Neural progenitor cell (in vitro differentiated cells): Measurements from ENCODE around the gene GM2A.

Experiments
- EZH2phosphoT487 ChIP-seq: fragments of 200-600 bp; sonication (generic); IDR thresholded peaks from 2 replicates; pipeline ENCODE4 v1.6.1; 2017; ENCODE audit warnings: antibody characterized with exemption
- TF ChIP-seq, protein P1 (sequence below): fragments of 200-600 bp; sonication (generic); IDR thresholded peaks from 2 replicates; pipeline ENCODE4 v1.5.1; 2017; ENCODE audit warnings: antibody characterized with exemption, mild to moderate bottlenecking

DNA sequence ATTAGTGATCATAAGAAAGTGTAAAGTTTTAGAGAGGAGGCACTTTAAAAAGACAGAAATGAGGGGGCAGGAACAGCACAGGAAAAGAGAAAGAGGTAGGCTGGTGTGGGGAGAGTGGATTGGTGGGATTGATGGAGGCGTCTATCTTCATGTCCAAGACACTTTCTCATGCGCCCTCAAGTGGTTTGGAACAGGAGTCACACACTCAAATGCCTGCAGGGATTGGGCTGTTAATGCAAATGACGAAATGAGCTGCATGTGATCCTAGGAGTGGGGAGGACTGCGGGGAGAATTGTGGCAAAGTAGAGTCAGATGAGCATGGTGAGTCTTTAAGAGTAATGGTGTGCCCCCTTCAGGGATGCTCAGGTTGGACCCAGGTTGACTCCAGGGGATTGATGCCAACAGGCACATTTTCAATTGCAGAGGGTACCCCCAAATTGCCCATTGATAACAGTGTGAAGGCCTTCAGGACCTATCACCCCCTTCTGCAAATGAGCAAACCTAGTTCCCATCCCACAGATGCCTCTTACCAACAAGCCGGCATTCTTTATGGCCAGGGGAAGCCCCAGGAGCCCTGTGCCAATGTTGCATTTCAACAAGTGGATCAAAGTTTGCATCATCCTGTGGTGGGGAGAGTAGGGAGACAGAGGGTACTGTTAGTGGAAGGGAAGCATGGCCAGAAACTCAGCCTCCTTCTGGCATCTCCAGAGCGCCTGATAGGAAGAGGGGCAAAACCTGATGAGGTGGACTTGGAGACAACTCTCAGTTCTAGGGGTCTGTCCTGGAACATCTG, 45.3 kb downstream of the GM2A start:
- TF ChIP-seq, protein P1, sequence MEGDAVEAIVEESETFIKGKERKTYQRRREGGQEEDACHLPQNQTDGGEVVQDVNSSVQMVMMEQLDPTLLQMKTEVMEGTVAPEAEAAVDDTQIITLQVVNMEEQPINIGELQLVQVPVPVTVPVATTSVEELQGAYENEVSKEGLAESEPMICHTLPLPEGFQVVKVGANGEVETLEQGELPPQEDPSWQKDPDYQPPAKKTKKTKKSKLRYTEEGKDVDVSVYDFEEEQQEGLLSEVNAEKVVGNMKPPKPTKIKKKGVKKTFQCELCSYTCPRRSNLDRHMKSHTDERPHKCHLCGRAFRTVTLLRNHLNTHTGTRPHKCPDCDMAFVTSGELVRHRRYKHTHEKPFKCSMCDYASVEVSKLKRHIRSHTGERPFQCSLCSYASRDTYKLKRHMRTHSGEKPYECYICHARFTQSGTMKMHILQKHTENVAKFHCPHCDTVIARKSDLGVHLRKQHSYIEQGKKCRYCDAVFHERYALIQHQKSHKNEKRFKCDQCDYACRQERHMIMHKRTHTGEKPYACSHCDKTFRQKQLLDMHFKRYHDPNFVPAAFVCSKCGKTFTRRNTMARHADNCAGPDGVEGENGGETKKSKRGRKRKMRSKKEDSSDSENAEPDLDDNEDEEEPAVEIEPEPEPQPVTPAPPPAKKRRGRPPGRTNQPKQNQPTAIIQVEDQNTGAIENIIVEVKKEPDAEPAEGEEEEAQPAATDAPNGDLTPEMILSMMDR: peak; percentile 49
- TF ChIP-seq EZH2phosphoT487: no peak
